ENCODE data around the gene NOP58.
A peak's percentile ranks its signal among the peaks of the same experiment; 100 is the strongest.

NOP58 gene, protein sequence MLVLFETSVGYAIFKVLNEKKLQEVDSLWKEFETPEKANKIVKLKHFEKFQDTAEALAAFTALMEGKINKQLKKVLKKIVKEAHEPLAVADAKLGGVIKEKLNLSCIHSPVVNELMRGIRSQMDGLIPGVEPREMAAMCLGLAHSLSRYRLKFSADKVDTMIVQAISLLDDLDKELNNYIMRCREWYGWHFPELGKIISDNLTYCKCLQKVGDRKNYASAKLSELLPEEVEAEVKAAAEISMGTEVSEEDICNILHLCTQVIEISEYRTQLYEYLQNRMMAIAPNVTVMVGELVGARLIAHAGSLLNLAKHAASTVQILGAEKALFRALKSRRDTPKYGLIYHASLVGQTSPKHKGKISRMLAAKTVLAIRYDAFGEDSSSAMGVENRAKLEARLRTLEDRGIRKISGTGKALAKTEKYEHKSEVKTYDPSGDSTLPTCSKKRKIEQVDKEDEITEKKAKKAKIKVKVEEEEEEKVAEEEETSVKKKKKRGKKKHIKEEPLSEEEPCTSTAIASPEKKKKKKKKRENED

DNA sequence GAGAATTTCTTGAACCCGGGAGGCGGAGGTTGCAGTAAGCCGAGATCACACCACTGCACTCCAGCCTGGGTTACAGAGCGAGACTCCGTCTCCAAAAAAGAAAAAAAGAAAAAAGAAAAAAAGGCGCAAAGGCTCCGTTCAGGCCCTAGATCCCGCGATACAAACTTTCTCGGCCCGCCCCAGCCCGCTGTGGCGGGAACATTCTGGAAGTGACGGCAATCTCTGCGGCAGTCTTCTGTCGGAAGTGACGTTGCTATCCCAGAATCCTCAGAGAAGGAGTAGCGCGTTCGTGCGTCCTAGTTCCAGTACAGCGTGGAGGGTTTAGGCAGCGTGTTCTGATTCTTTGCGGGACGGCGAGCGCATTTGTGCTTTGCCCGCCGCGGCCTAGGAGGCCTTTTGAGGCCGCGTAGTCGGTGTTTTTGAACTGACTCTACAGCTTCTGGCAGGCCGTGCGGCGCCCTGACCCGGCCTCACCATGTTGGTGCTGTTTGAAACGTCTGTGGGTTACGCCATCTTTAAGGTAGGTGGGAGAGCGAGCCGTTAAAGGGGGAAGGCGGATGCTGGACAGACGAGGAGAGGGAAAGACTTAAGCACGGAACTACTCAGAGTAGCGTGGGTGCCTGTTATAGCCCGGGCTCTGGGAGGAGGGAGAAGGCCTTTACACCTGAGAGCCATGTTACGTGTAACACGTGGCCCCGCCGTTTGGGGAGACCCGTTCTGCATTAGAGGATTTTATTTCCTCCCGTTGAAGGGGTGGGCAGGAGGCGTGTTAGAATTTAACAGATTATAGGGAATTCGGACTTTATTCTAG lies at the start of gene NOP58:
Gene NOP58, plus strand, starts transcription at position 297 of the 811 bp plus-strand sequence. Its CDS starts 179 bp downstream, at position 476.
- Histone ChIP-seq H3K79me2 (ENCODE audit: insufficient read depth, low read length) (peaks cover 51% of the 10 kb centered on the region), H3K9ac (ENCODE audit: low read length) (peak within 1 kb of the TSS; percentile 97), H3K4me2 (ENCODE audit: low read depth, low read length, poor library complexity, severe bottlenecking) (peak within 1 kb of the TSS; percentile 99), H3K36me3 (ENCODE audit: low read length) (peaks cover 9% of the 10 kb centered on the region), H3K4me3 (ENCODE audit: insufficient read depth, low read length, poor library complexity, severe bottlenecking) (peak within 1 kb of the TSS; percentile 99), H2AFZ (ENCODE audit: low read depth, low read length, severe bottlenecking) (peak within 1 kb of the TSS; percentile 78), H3K9me2 (replicated peaks; ENCODE audit: insufficient read depth, low read length) (no peaks in the 10 kb centered on the region), H3K27me3 (ENCODE audit: low read length) (no peaks in the 10 kb centered on the region), H3K9me3 (ENCODE audit: insufficient read depth, low read length) (no peaks in the 10 kb centered on the region), H3F3A (ENCODE audit: insufficient read depth) (peaks cover 29% of the 10 kb centered on the region), H3K27ac (ENCODE audit: low read depth, low read length) (peak within 1 kb of the TSS; percentile 90), H4K20me1 (ENCODE audit: low read depth, low read length) (peaks cover 31% of the 10 kb centered on the region)
- TF ChIP-seq EZH2phosphoT487 (conservative IDR thresholded peaks at IDR 0.05; ENCODE audit: low read length): no peak
- TF ChIP-seq, protein P1, sequence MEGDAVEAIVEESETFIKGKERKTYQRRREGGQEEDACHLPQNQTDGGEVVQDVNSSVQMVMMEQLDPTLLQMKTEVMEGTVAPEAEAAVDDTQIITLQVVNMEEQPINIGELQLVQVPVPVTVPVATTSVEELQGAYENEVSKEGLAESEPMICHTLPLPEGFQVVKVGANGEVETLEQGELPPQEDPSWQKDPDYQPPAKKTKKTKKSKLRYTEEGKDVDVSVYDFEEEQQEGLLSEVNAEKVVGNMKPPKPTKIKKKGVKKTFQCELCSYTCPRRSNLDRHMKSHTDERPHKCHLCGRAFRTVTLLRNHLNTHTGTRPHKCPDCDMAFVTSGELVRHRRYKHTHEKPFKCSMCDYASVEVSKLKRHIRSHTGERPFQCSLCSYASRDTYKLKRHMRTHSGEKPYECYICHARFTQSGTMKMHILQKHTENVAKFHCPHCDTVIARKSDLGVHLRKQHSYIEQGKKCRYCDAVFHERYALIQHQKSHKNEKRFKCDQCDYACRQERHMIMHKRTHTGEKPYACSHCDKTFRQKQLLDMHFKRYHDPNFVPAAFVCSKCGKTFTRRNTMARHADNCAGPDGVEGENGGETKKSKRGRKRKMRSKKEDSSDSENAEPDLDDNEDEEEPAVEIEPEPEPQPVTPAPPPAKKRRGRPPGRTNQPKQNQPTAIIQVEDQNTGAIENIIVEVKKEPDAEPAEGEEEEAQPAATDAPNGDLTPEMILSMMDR (IDR thresholded peaks at IDR 0.05; ENCODE audit: insufficient read depth, low read length, poor library complexity, severe bottlenecking): no peak

DNA sequence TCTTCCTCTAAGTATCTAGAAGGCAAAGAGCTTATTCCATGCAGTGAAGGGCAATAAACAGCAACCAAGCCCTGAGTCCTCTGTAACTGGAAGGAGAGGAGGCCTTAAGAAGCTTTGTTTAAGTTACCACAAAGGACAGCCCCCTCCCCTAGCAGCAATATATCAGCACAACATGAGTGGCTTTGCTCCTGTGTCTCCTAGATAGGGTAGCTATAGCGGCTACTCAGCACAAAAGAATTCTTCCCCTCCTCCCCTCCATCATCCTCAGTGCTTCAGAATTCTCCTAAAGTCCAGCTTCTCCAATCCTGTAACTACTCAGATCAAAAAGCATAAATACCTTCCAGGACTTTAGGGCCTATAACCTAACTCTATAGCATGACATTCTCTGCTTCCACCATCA lies 43.7 kb upstream of the NOP58 start:
- Histone ChIP-seq H3K9ac (ENCODE audit: low read length) (no peak overlapping the region), H3K79me2 (ENCODE audit: insufficient read depth, low read length) (peaks cover 84% of the 10 kb centered on the region), H3K9me3 (ENCODE audit: insufficient read depth, low read length) (no peaks in the 10 kb centered on the region), H3K4me3 (ENCODE audit: insufficient read depth, low read length, poor library complexity, severe bottlenecking) (no peak overlapping the region), H4K20me1 (ENCODE audit: low read depth, low read length) (0 out of 2 replicates have a peak, but pooled peaks cover 12% of the 10 kb centered on the region), H3K4me2 (ENCODE audit: low read depth, low read length, poor library complexity, severe bottlenecking) (no peak overlapping the region), H3K27me3 (ENCODE audit: low read length) (no peaks in the 10 kb centered on the region), H3K9me2 (replicated peaks; ENCODE audit: insufficient read depth, low read length) (no peaks in the 10 kb centered on the region), H3F3A (ENCODE audit: insufficient read depth) (no peaks in the 10 kb centered on the region), H3K36me3 (ENCODE audit: low read length) (no peaks in the 10 kb centered on the region), H3K27ac (ENCODE audit: low read depth, low read length) (no peak overlapping the region), H2AFZ (ENCODE audit: low read depth, low read length, severe bottlenecking) (no peak overlapping the region)
- no peak for TF ChIP-seq EZH2phosphoT487 (conservative IDR thresholded peaks at IDR 0.05; ENCODE audit: low read length)
- TF ChIP-seq, protein P1 (IDR thresholded peaks at IDR 0.05; ENCODE audit: insufficient read depth, low read length, poor library complexity, severe bottlenecking): no peak

DNA sequence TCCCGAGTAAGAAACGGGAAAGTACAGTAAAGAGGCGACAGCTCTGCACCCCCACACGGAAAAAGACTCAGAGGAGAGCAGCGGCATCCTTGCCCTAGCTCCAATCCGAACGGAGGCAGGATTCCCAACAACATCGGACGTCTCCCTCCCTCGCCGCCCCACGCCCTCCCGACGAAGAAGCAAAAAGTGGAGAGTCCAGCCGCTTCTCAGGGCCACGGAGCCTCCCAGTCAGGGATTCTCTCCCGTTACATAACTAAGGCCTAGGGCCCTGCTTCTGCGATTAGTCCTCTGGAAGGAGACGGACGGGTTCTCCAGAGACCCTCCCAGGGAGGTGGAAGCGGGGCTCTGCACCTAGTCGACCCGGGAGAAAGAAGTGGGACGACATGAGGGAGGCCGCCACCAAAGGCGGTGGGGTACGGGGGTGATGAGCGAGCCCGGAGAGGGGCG lies 27.8 kb upstream of the NOP58 start:
- no peak overlapping the region for H2AFZ ChIP-seq (ENCODE audit: low read depth, low read length, severe bottlenecking)
- H3K79me2 ChIP-seq (ENCODE audit: insufficient read depth, low read length): peaks cover 56% of the 10 kb centered on the region
- no peaks in the 10 kb centered on the region for H3K9me3 ChIP-seq (ENCODE audit: insufficient read depth, low read length)
- H3K27ac ChIP-seq (ENCODE audit: low read depth, low read length): 0 out of 2 replicates have a peak overlapping the region, but pooled peaks have one; percentile 4
- H3K4me3 ChIP-seq (ENCODE audit: insufficient read depth, low read length, poor library complexity, severe bottlenecking): peak overlapping the region; percentile 80
- peak overlapping the region; percentile 100 for H3K4me2 ChIP-seq (ENCODE audit: low read depth, low read length, poor library complexity, severe bottlenecking)
- H3K9ac ChIP-seq (ENCODE audit: low read length): peak overlapping the region; percentile 85
- no peaks in the 10 kb centered on the region for H3K9me2 ChIP-seq (replicated peaks; ENCODE audit: insufficient read depth, low read length)
- H3K36me3 ChIP-seq (ENCODE audit: low read length): no peaks in the 10 kb centered on the region
- peaks cover 10% of the 10 kb centered on the region; the same call in 1 of the 2 replicates for H4K20me1 ChIP-seq (ENCODE audit: low read depth, low read length)
- no peaks in the 10 kb centered on the region for H3K27me3 ChIP-seq (ENCODE audit: low read length)
- TF ChIP-seq EZH2phosphoT487 (conservative IDR thresholded peaks at IDR 0.05; ENCODE audit: low read length): no peak
- TF ChIP-seq, protein P1 (IDR thresholded peaks at IDR 0.05; ENCODE audit: insufficient read depth, low read length, poor library complexity, severe bottlenecking): no peak
- H3F3A ChIP-seq (ENCODE audit: insufficient read depth): peaks cover 3% of the 10 kb centered on the region; the same call in 1 of the 2 replicates

Measured in SU-DHL-6 (cell line).